ENCODE data around the gene IGF1R. TPM values are rescaled to one million over a fixed set of nuclear protein-coding genes. Genes with fewer than 3 reads are reported as not detected.

IGF1R gene
- total and polyA plus RNA-seq, 2 experiments from 2014 or later: 10.8 to 42.9 TPM

- H3K4me2 ChIP-seq: no peak overlapping the region
- H4K20me1 ChIP-seq (ENCODE audit: insufficient read depth, poor library complexity, severe bottlenecking): no peaks in the 10 kb centered on the region
- TF ChIP-seq EZH2 (IDR thresholded peaks at IDR 0.05; ENCODE audit: borderline replicate concordance): no peak
- TF ChIP-seq EZH2phosphoT487 (IDR thresholded peaks at IDR 0.05; ENCODE audit: low read depth, severe bottlenecking, unreplicated experiment): no peak
- TF ChIP-seq CTCF (IDR thresholded peaks at IDR 0.05; ENCODE audit: poor library complexity): no peak
- H3K9me2 ChIP-seq (replicated peaks; ENCODE audit: insufficient read depth): no peaks in the 10 kb centered on the region
- H3K27me3 ChIP-seq: peaks cover 7% of the 10 kb centered on the region
- no peak overlapping the region for H2AFZ ChIP-seq
- no peaks in the 10 kb centered on the region for H3K36me3 ChIP-seq (replicated peaks; ENCODE audit: insufficient read depth, low read depth)
- H3K27ac ChIP-seq: no peak overlapping the region
- no peaks in the 10 kb centered on the region for H3K4me1 ChIP-seq (ENCODE audit: insufficient read depth)
- no peak overlapping the region for H3K4me3 ChIP-seq
- no peaks in the 10 kb centered on the region for H3K9me3 ChIP-seq (ENCODE audit: low read depth)
- WGBS (ENCODE audit: low lambda C conversion rate, missing lambda C conversion rate): 49% methylated on average over 8 of the region's 8 CpGs
- no peaks in the 10 kb centered on the region for H3K79me2 ChIP-seq
- DNase-seq (ENCODE audit: low spot score): no peak
Measured at GRCh38 chr15:98620020-98620419, 28.3 kb upstream of the IGF1R start.

GRCh38 chr15:98621021-98621420, 27.3 kb upstream of the IGF1R start:
- Histone ChIP-seq H4K20me1 (ENCODE audit: insufficient read depth, poor library complexity, severe bottlenecking) (no peaks in the 10 kb centered on the region), H3K27ac (no peak overlapping the region), H3K36me3 (replicated peaks; ENCODE audit: insufficient read depth, low read depth) (no peaks in the 10 kb centered on the region), H3K79me2 (no peaks in the 10 kb centered on the region), H3K4me3 (no peak overlapping the region), H3K27me3 (peaks cover 7% of the 10 kb centered on the region), H2AFZ (no peak overlapping the region), H3K4me2 (no peak overlapping the region), H3K9me2 (replicated peaks; ENCODE audit: insufficient read depth) (no peaks in the 10 kb centered on the region), H3K4me1 (ENCODE audit: insufficient read depth) (no peaks in the 10 kb centered on the region), H3K9me3 (ENCODE audit: low read depth) (no peaks in the 10 kb centered on the region)
- DNase-seq (ENCODE audit: low spot score): no peak
- no peak for TF ChIP-seq CTCF (IDR thresholded peaks at IDR 0.05; ENCODE audit: poor library complexity)
- no peak for TF ChIP-seq EZH2phosphoT487 (IDR thresholded peaks at IDR 0.05; ENCODE audit: low read depth, severe bottlenecking, unreplicated experiment)
- TF ChIP-seq EZH2 (IDR thresholded peaks at IDR 0.05; ENCODE audit: borderline replicate concordance): no peak
- 48% methylated on average over 2 of the region's 2 CpGs for WGBS (ENCODE audit: low lambda C conversion rate, missing lambda C conversion rate)

GRCh38 chr15:98625614-98626013, 22.7 kb upstream of the IGF1R start:
- no peaks in the 10 kb centered on the region for H4K20me1 ChIP-seq (ENCODE audit: insufficient read depth, poor library complexity, severe bottlenecking)
- H3K4me2 ChIP-seq: no peak overlapping the region
- no peaks in the 10 kb centered on the region for H3K4me1 ChIP-seq (ENCODE audit: insufficient read depth)
- H3K27ac ChIP-seq: no peak overlapping the region
- H3K27me3 ChIP-seq: peaks cover 7% of the 10 kb centered on the region
- H3K36me3 ChIP-seq (replicated peaks; ENCODE audit: insufficient read depth, low read depth): no peaks in the 10 kb centered on the region
- TF ChIP-seq EZH2phosphoT487 (IDR thresholded peaks at IDR 0.05; ENCODE audit: low read depth, severe bottlenecking, unreplicated experiment): no peak
- no peak for TF ChIP-seq EZH2 (IDR thresholded peaks at IDR 0.05; ENCODE audit: borderline replicate concordance)
- no peak for TF ChIP-seq CTCF (IDR thresholded peaks at IDR 0.05; ENCODE audit: poor library complexity)
- H2AFZ ChIP-seq: no peak overlapping the region
- no peak for DNase-seq (ENCODE audit: low spot score)
- no peaks in the 10 kb centered on the region for H3K9me2 ChIP-seq (replicated peaks; ENCODE audit: insufficient read depth)
- H3K9me3 ChIP-seq (ENCODE audit: low read depth): no peaks in the 10 kb centered on the region
- 92% methylated on average over 22 of the region's 22 CpGs for WGBS (ENCODE audit: low lambda C conversion rate, missing lambda C conversion rate)
- H3K4me3 ChIP-seq: no peak overlapping the region
- H3K79me2 ChIP-seq: no peaks in the 10 kb centered on the region

GRCh38 chr15:98626153-98626552, 22.2 kb upstream of the IGF1R start:
- H3K79me2 ChIP-seq: no peaks in the 10 kb centered on the region
- H3K27ac ChIP-seq: no peak overlapping the region
- no peak overlapping the region for H3K4me3 ChIP-seq
- H3K27me3 ChIP-seq: peaks cover 7% of the 10 kb centered on the region
- H3K36me3 ChIP-seq (replicated peaks; ENCODE audit: insufficient read depth, low read depth): no peaks in the 10 kb centered on the region
- H3K9me2 ChIP-seq (replicated peaks; ENCODE audit: insufficient read depth): no peaks in the 10 kb centered on the region
- no peaks in the 10 kb centered on the region for H3K9me3 ChIP-seq (ENCODE audit: low read depth)
- H3K4me2 ChIP-seq: no peak overlapping the region
- H4K20me1 ChIP-seq (ENCODE audit: insufficient read depth, poor library complexity, severe bottlenecking): no peaks in the 10 kb centered on the region
- H2AFZ ChIP-seq: no peak overlapping the region
- 78% methylated on average over 4 of the region's 4 CpGs for WGBS (ENCODE audit: low lambda C conversion rate, missing lambda C conversion rate)
- TF ChIP-seq EZH2phosphoT487 (IDR thresholded peaks at IDR 0.05; ENCODE audit: low read depth, severe bottlenecking, unreplicated experiment) (no peak), EZH2 (IDR thresholded peaks at IDR 0.05; ENCODE audit: borderline replicate concordance) (no peak), CTCF (IDR thresholded peaks at IDR 0.05; ENCODE audit: poor library complexity) (no peak)
- no peak for DNase-seq (ENCODE audit: low spot score)
- no peaks in the 10 kb centered on the region for H3K4me1 ChIP-seq (ENCODE audit: insufficient read depth)
